ENCODE results near the gene PRKAG2. TPM values are rescaled to one million over a fixed set of nuclear protein-coding genes. Genes with fewer than 3 reads are reported as not detected.

The PRKAG2 gene
- total and polyA plus RNA-seq, 12 donors: 3.8 to 17.3 (median 10.9) TPM

DNA sequence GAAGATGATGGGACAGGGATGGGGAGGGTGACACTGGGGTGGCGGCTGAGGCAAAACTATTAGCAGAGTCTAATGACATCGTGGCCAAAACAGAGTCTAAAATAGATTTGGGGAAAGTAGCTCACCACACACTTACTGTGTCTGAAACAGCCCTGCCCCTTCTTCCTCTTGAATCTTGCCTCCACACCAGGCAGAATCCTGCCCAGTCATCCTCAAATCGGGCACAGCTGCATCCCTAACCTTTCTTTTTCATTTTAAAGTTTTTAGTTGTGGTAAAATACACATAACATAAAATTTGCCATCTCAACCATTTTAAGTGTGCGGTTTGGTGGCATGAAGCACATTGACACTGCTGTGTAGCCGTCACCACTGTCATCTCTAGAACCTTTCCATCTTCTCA, 90.0 kb downstream of the PRKAG2 start:
- DNase-seq: no peak
- Histone ChIP-seq H3K27ac (no peak overlapping the region), H3K9me3 (replicated peaks in 1 of 3) (no peaks in the 10 kb centered on the region), H3K27me3 (no peaks in the 10 kb centered on the region), H3K4me1 (replicated peaks in 1 of 2) (peaks cover 0 to 8% of the 10 kb centered on the region in 2 donors), H3K4me3 (no peak overlapping the region), H3K36me3 (replicated peaks in 1 of 2) (no peaks in the 10 kb centered on the region)
- WGBS, 4 donors: 71 to 83% (median 74%) methylated on average over 5 of the region's 5 CpGs
- TF ChIP-seq CTCF (IDR thresholded peaks at IDR 0.05): no peak
- TF ChIP-seq POLR2A (IDR thresholded peaks at IDR 0.05): no peak
- intact Hi-C loops (cut with DNase I): no loop called here

DNA sequence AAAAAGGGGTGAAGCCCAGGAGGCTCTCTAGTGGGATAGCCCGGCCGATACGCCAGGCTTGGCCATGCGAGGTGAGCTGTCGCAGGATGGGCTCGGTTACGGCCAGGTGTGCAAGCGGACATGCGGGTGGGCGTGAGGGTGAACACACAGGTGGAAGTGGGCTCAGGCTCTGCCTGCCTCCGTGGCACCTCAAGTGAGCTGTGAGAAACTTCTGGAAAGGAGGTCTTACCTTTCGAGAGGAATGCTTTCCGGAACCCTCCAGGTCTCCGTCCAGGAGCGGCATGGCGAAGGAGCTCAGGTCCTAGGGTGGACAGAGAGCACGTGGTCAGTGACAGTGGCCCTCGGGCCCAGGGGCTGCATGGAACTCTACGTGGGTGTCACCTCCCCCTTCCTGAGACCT, 90.7 kb downstream of the PRKAG2 start:
- no peak for TF ChIP-seq CTCF (IDR thresholded peaks at IDR 0.05)
- no peak for TF ChIP-seq POLR2A (IDR thresholded peaks at IDR 0.05)
- Histone ChIP-seq H3K27me3 (no peaks in the 10 kb centered on the region), H3K4me1 (replicated peaks in 1 of 2) (peaks cover 0 to 8% of the 10 kb centered on the region in 2 donors), H3K4me3 (no peak overlapping the region), H3K36me3 (replicated peaks in 1 of 2) (no peaks in the 10 kb centered on the region), H3K27ac (no peak overlapping the region), H3K9me3 (replicated peaks in 1 of 3) (no peaks in the 10 kb centered on the region)
- DNase-seq: no peak
- 91 to 96% (median 94%) methylated on average over 17 to 19 of the region's 19 CpGs for WGBS, 4 donors
- intact Hi-C loops (cut with DNase I): no loop called here

- TF ChIP-seq POLR2A (IDR thresholded peaks at IDR 0.05): no peak
- TF ChIP-seq CTCF (IDR thresholded peaks at IDR 0.05): no peak
- Histone ChIP-seq H3K27me3 (no peaks in the 10 kb centered on the region), H3K9me3 (replicated peaks in 1 of 3) (no peaks in the 10 kb centered on the region), H3K27ac (no peak overlapping the region), H3K36me3 (replicated peaks in 1 of 2) (no peaks in the 10 kb centered on the region), H3K4me1 (replicated peaks in 1 of 2) (peaks cover 0 to 8% of the 10 kb centered on the region in 2 donors), H3K4me3 (no peak overlapping the region)
- intact Hi-C loops (cut with DNase I): no loop called here
- 73 to 87% (median 81%) methylated on average over 6 to 7 of the region's 7 CpGs for WGBS, 4 donors
- DNase-seq: no peak
Measured at GRCh38 chr7:151785681-151785965, 91.3 kb downstream of the PRKAG2 start.

DNA sequence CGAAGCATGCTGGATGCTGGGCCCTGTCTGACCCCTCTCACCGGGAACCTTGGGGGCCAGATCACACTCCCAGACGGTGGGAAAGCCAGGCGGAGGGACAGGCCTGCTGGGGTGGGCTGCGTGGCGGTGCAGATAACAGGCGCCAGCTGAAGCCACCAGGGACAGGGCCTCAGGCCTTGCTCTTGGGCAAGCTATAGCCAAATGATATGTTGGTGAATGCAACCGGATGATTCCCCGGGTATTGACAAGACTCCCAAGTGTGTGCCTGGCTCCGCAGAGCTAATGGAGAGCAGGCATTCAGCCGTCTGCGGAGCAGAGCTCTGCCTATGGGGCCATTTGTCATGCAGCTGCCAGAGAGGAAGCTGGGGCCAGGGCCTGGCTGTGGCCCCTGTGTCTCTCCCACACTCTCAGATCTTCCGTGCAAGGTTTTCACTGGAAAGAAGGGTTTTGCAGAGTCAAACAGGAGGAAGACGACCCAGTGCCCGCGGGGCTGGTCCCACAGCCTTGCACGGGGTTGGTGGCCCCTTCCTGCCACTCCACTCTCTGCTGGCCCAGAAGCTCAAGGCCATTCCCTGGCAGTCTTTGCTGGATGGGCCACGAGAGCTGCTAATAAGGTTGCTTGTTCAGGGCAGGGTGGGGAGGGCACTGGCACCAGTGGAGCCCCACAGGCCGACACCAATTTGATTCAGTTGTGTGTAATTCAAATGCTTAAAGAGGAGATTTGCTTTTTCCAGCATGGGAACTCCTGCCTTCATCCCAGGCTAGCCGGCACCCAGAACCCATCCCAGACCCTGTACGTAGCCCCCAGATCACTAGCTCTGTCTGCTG, 91.8 kb downstream of the PRKAG2 start:
- DNase-seq: no peak
- no peak overlapping the region for H3K27ac ChIP-seq
- no peaks in the 10 kb centered on the region for H3K9me3 ChIP-seq (replicated peaks in 1 of 3)
- no peak overlapping the region for H3K4me3 ChIP-seq
- H3K4me1 ChIP-seq (replicated peaks in 1 of 2): peaks cover 0 to 8% of the 10 kb centered on the region in 2 donors
- intact Hi-C loops (cut with DNase I): loop anchor here (5.0 kb wide), 2 partner anchors 142 to 152 kb away; no protein-coding TSS in a partner anchor
- no peaks in the 10 kb centered on the region for H3K36me3 ChIP-seq (replicated peaks in 1 of 2)
- WGBS, 4 donors: 83 to 90% (median 86%) methylated on average over 8 to 21 of the region's 21 CpGs
- no peak for TF ChIP-seq CTCF (IDR thresholded peaks at IDR 0.05)
- no peak for TF ChIP-seq POLR2A (IDR thresholded peaks at IDR 0.05)
- no peaks in the 10 kb centered on the region for H3K27me3 ChIP-seq
